Amniotic stem cell (primary cell): ENCODE data around the gene STUB1.

Experiments used
- DNase-seq: peaks from one replicate; lab custom pipeline; 2025; lab: John Stamatoyannopoulos, UW

The STUB1 gene

GRCh38 chr16:667113-667779 is 13.0 kb upstream of the STUB1 start:
- no peak for DNase-seq

GRCh38 chr16:667780-668518 is 12.3 kb upstream of the STUB1 start, which contains the start of gene RHOT2:
RHOT2 (plus strand) TSS chr16:668132; CDS start chr16:668200, 68 bp downstream.
- DNase-seq, result peak; percentile 79

- DNase-seq, result no peak
Measured at GRCh38 chr16:668519-669171, 11.6 kb upstream of the STUB1 start.

- DNase-seq, result no peak
Measured at GRCh38 chr16:669666-670065, 10.5 kb upstream of the STUB1 start.

GRCh38 chr16:670485-671352 is 9.5 kb upstream of the STUB1 start:
- no peak for DNase-seq

GRCh38 chr16:671353-672131 is 8.7 kb upstream of the STUB1 start:
- DNase-seq, result no peak

GRCh38 chr16:672371-672770 is 7.8 kb upstream of the STUB1 start:
- DNase-seq, result no peak

- no peak for DNase-seq
Measured at GRCh38 chr16:672851-673250, 7.4 kb upstream of the STUB1 start.

- DNase-seq, result no peak
Measured at GRCh38 chr16:673399-673991, 6.7 kb upstream of the STUB1 start.

- DNase-seq, result no peak
Measured at GRCh38 chr16:674214-674881, 5.9 kb upstream of the STUB1 start.

- DNase-seq, result no peak
Measured at GRCh38 chr16:674968-675883, 5.0 kb upstream of the STUB1 start, which contains the start of gene RHBDL1. RHBDL1 (plus strand) TSS chr16:675671; CDS start chr16:675791, 120 bp downstream.

- DNase-seq, result no peak
Measured at GRCh38 chr16:675884-676564, 4.2 kb upstream of the STUB1 start.

- DNase-seq, result no peak
Measured at GRCh38 chr16:676565-676902, 3.7 kb upstream of the STUB1 start.

- no peak for DNase-seq
Measured at GRCh38 chr16:676913-677312, 3.3 kb upstream of the STUB1 start.

- no peak for DNase-seq
Measured at GRCh38 chr16:677316-678190, 2.7 kb upstream of the STUB1 start.

- DNase-seq, result no peak
Measured at GRCh38 chr16:678209-678857, 1.9 kb upstream of the STUB1 start.
